Measurements from ENCODE around the gene NXF1. TPM values are rescaled to one million over a fixed set of nuclear protein-coding genes. Genes with fewer than 3 reads are reported as not detected.

Gene NXF1
- total and polyA plus RNA-seq, 2 of the 13 experiments (the other 11 are each of a cell fraction or from before 2014, with no cell fraction given): 30.4 to 30.9 TPM

DNA sequence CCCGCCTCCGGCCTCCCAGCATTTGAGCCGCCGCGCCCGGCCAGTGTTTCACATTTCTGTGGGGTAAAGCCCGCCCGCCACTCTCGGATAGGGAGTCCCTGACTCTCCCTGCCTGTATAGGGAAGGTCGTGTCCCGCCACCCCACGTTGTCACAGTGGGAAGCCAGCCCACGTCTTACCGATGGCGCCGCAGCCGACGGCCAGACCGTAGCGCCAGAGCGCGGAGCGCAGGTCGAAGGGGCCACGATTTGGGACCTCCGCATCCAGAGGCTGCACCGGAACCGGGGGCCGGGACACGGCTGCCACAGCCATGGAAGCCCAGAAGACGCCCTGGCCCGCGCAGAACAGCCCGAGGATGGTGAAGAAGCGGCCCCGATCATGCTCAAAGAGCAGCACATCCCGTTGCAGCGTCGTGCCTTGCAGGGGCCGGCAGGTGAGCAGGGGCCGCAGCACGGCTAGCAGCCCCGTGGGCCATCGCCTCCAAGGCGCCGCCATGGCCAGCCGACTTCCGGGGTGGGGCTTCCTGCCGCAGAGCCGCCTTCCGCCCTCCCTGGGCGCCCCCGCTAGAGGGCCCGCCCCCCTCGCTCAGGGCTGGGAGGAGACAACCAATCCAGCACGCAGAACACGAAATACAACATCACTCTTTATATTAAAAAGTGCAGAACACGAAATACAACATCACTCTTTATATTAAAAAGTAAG, 13.6 kb downstream of the NXF1 start, which contains the start of gene TMEM223 (continued):
- TF ChIP-seq SMAD1 (CRISPR knock-in tag; IDR thresholded peaks at IDR 0.05; ENCODE audit: borderline replicate concordance, low read depth) (no peak), ZNF446 (CRISPR knock-in tag; IDR thresholded peaks at IDR 0.05) (peak; percentile 30; the same call in 1 of the 2 replicates), ADNP (CRISPR knock-in tag; IDR thresholded peaks at IDR 0.05) (no peak), RBFOX2 (IDR thresholded peaks at IDR 0.05; ENCODE audit: low read depth, low read length) (peak; percentile 99), RAD51 (IDR thresholded peaks at IDR 0.05; ENCODE audit: borderline replicate concordance) (no peak), ZNF607 (CRISPR knock-in tag; IDR thresholded peaks at IDR 0.05; ENCODE audit: borderline replicate concordance) (peak; percentile 79), ZNF83 (CRISPR knock-in tag; IDR thresholded peaks at IDR 0.05; ENCODE audit: borderline replicate concordance) (peak; percentile 85; the same call in 1 of the 2 replicates), ZNF577 (CRISPR knock-in tag; IDR thresholded peaks at IDR 0.05; ENCODE audit: borderline replicate concordance, low read depth) (no peak), ZNF720 (CRISPR knock-in tag; IDR thresholded peaks at IDR 0.05) (no peak), CBX1 (IDR thresholded peaks at IDR 0.05; ENCODE audit: low read depth) (no peak), ZNF501 (CRISPR knock-in tag; IDR thresholded peaks at IDR 0.05) (peak; percentile 69; the same call in 1 of the 2 replicates)
- TF ChIP-seq, protein P1, sequence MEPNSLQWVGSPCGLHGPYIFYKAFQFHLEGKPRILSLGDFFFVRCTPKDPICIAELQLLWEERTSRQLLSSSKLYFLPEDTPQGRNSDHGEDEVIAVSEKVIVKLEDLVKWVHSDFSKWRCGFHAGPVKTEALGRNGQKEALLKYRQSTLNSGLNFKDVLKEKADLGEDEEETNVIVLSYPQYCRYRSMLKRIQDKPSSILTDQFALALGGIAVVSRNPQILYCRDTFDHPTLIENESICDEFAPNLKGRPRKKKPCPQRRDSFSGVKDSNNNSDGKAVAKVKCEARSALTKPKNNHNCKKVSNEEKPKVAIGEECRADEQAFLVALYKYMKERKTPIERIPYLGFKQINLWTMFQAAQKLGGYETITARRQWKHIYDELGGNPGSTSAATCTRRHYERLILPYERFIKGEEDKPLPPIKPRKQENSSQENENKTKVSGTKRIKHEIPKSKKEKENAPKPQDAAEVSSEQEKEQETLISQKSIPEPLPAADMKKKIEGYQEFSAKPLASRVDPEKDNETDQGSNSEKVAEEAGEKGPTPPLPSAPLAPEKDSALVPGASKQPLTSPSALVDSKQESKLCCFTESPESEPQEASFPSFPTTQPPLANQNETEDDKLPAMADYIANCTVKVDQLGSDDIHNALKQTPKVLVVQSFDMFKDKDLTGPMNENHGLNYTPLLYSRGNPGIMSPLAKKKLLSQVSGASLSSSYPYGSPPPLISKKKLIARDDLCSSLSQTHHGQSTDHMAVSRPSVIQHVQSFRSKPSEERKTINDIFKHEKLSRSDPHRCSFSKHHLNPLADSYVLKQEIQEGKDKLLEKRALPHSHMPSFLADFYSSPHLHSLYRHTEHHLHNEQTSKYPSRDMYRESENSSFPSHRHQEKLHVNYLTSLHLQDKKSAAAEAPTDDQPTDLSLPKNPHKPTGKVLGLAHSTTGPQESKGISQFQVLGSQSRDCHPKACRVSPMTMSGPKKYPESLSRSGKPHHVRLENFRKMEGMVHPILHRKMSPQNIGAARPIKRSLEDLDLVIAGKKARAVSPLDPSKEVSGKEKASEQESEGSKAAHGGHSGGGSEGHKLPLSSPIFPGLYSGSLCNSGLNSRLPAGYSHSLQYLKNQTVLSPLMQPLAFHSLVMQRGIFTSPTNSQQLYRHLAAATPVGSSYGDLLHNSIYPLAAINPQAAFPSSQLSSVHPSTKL (CRISPR knock-in tag; IDR thresholded peaks at IDR 0.05): 0 out of 2 replicates have a peak, but pooled peaks have one; percentile 13
- TF ChIP-seq, protein P2, sequence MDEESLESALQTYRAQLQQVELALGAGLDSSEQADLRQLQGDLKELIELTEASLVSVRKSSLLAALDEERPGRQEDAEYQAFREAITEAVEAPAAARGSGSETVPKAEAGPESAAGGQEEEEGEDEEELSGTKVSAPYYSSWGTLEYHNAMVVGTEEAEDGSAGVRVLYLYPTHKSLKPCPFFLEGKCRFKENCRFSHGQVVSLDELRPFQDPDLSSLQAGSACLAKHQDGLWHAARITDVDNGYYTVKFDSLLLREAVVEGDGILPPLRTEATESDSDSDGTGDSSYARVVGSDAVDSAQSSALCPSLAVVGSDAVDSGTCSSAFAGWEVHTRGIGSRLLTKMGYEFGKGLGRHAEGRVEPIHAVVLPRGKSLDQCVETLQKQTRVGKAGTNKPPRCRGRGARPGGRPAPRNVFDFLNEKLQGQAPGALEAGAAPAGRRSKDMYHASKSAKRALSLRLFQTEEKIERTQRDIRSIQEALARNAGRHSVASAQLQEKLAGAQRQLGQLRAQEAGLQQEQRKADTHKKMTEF (CRISPR knock-in tag; IDR thresholded peaks at IDR 0.05): peak; percentile 89
- TF ChIP-seq, protein P3, sequence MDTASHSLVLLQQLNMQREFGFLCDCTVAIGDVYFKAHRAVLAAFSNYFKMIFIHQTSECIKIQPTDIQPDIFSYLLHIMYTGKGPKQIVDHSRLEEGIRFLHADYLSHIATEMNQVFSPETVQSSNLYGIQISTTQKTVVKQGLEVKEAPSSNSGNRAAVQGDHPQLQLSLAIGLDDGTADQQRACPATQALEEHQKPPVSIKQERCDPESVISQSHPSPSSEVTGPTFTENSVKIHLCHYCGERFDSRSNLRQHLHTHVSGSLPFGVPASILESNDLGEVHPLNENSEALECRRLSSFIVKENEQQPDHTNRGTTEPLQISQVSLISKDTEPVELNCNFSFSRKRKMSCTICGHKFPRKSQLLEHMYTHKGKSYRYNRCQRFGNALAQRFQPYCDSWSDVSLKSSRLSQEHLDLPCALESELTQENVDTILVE (CRISPR knock-in tag; IDR thresholded peaks at IDR 0.05): no peak
- TF ChIP-seq, protein P4, sequence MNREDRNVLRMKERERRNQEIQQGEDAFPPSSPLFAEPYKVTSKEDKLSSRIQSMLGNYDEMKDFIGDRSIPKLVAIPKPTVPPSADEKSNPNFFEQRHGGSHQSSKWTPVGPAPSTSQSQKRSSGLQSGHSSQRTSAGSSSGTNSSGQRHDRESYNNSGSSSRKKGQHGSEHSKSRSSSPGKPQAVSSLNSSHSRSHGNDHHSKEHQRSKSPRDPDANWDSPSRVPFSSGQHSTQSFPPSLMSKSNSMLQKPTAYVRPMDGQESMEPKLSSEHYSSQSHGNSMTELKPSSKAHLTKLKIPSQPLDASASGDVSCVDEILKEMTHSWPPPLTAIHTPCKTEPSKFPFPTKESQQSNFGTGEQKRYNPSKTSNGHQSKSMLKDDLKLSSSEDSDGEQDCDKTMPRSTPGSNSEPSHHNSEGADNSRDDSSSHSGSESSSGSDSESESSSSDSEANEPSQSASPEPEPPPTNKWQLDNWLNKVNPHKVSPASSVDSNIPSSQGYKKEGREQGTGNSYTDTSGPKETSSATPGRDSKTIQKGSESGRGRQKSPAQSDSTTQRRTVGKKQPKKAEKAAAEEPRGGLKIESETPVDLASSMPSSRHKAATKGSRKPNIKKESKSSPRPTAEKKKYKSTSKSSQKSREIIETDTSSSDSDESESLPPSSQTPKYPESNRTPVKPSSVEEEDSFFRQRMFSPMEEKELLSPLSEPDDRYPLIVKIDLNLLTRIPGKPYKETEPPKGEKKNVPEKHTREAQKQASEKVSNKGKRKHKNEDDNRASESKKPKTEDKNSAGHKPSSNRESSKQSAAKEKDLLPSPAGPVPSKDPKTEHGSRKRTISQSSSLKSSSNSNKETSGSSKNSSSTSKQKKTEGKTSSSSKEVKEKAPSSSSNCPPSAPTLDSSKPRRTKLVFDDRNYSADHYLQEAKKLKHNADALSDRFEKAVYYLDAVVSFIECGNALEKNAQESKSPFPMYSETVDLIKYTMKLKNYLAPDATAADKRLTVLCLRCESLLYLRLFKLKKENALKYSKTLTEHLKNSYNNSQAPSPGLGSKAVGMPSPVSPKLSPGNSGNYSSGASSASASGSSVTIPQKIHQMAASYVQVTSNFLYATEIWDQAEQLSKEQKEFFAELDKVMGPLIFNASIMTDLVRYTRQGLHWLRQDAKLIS (CRISPR knock-in tag; IDR thresholded peaks at IDR 0.05): 0 out of 2 replicates have a peak, but pooled peaks have one; percentile 75
- TF ChIP-seq, protein P5, sequence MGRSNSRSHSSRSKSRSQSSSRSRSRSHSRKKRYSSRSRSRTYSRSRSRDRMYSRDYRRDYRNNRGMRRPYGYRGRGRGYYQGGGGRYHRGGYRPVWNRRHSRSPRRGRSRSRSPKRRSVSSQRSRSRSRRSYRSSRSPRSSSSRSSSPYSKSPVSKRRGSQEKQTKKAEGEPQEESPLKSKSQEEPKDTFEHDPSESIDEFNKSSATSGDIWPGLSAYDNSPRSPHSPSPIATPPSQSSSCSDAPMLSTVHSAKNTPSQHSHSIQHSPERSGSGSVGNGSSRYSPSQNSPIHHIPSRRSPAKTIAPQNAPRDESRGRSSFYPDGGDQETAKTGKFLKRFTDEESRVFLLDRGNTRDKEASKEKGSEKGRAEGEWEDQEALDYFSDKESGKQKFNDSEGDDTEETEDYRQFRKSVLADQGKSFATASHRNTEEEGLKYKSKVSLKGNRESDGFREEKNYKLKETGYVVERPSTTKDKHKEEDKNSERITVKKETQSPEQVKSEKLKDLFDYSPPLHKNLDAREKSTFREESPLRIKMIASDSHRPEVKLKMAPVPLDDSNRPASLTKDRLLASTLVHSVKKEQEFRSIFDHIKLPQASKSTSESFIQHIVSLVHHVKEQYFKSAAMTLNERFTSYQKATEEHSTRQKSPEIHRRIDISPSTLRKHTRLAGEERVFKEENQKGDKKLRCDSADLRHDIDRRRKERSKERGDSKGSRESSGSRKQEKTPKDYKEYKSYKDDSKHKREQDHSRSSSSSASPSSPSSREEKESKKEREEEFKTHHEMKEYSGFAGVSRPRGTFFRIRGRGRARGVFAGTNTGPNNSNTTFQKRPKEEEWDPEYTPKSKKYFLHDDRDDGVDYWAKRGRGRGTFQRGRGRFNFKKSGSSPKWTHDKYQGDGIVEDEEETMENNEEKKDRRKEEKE (IDR thresholded peaks at IDR 0.05): no peak
